K562 (cell line): ENCODE results near the gene NFATC4.

ENCODE experiments used
- FOSL1 ChIP-seq: fragments of 200-800 bp; sonication (Bioruptor generic); conservative IDR thresholded peaks from 2 replicates; pipeline ENCODE4 v1.6.1; 2016; ENCODE audit warnings: missing genetic modification characterization, missing compliant biosample characterization
- GATA2 ChIP-seq: sonication (generic); formaldehyde crosslinking; IDR thresholded peaks from 2 replicates; pipeline ENCODE4 v1.4.0; 2020; ENCODE audit warnings: mild to moderate bottlenecking, missing genetic modification reagents
- HDAC2 ChIP-seq: fragments of 450-650 bp; IDR thresholded peaks from 2 replicates; pipeline ENCODE4 v1.6.1; 2016; ENCODE audit warnings: mild to moderate bottlenecking
- NRF1 ChIP-seq, 2 experiments: fragments of 450-650 bp; IDR thresholded peaks in 1 of 2; conservative IDR thresholded peaks in 1 of 2; 2 replicates each; pipeline ENCODE4 v1.6.1; 2014; ENCODE audit warnings: mild to moderate bottlenecking in 2 of 2
- POLR2AphosphoS5 ChIP-seq: IDR thresholded peaks from 2 replicates; pipeline ENCODE4 v1.6.1; 2011; ENCODE audit warnings: mild to moderate bottlenecking, low read depth, low read length, moderate library complexity; ENCODE audit not compliant: control insufficient read depth, insufficient read depth
- SAP30 ChIP-seq: fragments of 200-600 bp; sonication (generic); IDR thresholded peaks from 2 replicates; pipeline ENCODE4 v1.6.1; 2012; ENCODE audit warnings: borderline replicate concordance, low read depth, mild to moderate bottlenecking, moderate library complexity, low read length, control low read depth, inconsistent platforms; ENCODE audit not compliant: insufficient read depth, poor library complexity, severe bottlenecking
- YY1 ChIP-seq, 3 experiments: IDR thresholded peaks; 2 replicates each; pipeline ENCODE4 v1.6.1; 2011; ENCODE audit warnings: low read length in 2 of 3, mild to moderate bottlenecking in 2 of 3, moderate library complexity in 2 of 3, borderline replicate concordance in 1 of 3, control low read depth in 1 of 3, low read depth in 1 of 3; ENCODE audit not compliant: insufficient read depth in 3 of 3, insufficient replicate concordance in 2 of 3, control insufficient read depth in 1 of 3, insufficient read length in 1 of 3; ENCODE audit errors: extremely low read depth in 1 of 3
- ZNF24 ChIP-seq: fragments of 450-650 bp; IDR thresholded peaks from 2 replicates; pipeline ENCODE4 v1.6.1; 2016
- TF ChIP-seq, protein P1 (sequence below): fragments of 150-350 bp; IDR thresholded peaks from 2 replicates; pipeline ENCODE4 v1.6.1; 2014; ENCODE audit warnings: low read depth, mild to moderate bottlenecking, low read length, borderline replicate concordance
- TF ChIP-seq, protein P2 (sequence below): sonication (generic); formaldehyde crosslinking; IDR thresholded peaks from 2 replicates; pipeline ENCODE4 v1.8.1; 2022; ENCODE audit warnings: missing genetic modification reagents
- TF ChIP-seq, protein P3 (sequence below), 3 experiments: IDR thresholded peaks in 2 of 3; conservative IDR thresholded peaks in 1 of 3; 2 replicates each; pipeline ENCODE4 v1.5.1; 2011 to 2012; ENCODE audit warnings: low read length in 3 of 3, mild to moderate bottlenecking in 3 of 3, control low read depth in 2 of 3, improper control_type of control experiment in 1 of 3, inconsistent platforms in 1 of 3, low read depth in 1 of 3, mixed read lengths in 1 of 3, moderate library complexity in 1 of 3; ENCODE audit not compliant: insufficient read depth in 2 of 3
- TF ChIP-seq, protein P4 (sequence below): sonication (generic); formaldehyde crosslinking; IDR thresholded peaks from 2 replicates; pipeline ENCODE4 v1.8.0; 2022; ENCODE audit warnings: missing genetic modification reagents, mild to moderate bottlenecking, borderline replicate concordance

DNA sequence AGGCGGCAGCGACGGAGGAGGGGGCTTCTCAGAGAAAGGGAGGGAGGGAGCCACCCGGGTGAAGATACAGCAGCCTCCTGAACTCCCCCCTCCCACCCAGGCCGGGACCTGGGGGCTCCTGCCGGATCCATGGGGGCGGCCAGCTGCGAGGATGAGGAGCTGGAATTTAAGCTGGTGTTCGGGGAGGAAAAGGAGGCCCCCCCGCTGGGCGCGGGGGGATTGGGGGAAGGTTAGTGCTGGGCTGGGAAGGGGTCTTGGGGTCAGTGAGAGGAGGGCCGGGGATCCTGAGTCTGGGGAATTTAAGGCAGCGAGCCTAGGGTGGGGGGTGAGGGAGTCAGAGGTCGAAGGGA is 203 bp downstream of the NFATC4 start:
- TF ChIP-seq, protein P1, sequence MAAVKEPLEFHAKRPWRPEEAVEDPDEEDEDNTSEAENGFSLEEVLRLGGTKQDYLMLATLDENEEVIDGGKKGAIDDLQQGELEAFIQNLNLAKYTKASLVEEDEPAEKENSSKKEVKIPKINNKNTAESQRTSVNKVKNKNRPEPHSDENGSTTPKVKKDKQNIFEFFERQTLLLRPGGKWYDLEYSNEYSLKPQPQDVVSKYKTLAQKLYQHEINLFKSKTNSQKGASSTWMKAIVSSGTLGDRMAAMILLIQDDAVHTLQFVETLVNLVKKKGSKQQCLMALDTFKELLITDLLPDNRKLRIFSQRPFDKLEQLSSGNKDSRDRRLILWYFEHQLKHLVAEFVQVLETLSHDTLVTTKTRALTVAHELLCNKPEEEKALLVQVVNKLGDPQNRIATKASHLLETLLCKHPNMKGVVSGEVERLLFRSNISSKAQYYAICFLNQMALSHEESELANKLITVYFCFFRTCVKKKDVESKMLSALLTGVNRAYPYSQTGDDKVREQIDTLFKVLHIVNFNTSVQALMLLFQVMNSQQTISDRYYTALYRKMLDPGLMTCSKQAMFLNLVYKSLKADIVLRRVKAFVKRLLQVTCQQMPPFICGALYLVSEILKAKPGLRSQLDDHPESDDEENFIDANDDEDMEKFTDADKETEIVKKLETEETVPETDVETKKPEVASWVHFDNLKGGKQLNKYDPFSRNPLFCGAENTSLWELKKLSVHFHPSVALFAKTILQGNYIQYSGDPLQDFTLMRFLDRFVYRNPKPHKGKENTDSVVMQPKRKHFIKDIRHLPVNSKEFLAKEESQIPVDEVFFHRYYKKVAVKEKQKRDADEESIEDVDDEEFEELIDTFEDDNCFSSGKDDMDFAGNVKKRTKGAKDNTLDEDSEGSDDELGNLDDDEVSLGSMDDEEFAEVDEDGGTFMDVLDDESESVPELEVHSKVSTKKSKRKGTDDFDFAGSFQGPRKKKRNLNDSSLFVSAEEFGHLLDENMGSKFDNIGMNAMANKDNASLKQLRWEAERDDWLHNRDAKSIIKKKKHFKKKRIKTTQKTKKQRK, result no peak
- TF ChIP-seq NRF1 (conservative IDR thresholded peaks at IDR 0.05 in 1 of 2, IDR thresholded peaks at IDR 0.05 in 1 of 2), result no peak
- TF ChIP-seq POLR2AphosphoS5, result no peak
- TF ChIP-seq, protein P2, sequence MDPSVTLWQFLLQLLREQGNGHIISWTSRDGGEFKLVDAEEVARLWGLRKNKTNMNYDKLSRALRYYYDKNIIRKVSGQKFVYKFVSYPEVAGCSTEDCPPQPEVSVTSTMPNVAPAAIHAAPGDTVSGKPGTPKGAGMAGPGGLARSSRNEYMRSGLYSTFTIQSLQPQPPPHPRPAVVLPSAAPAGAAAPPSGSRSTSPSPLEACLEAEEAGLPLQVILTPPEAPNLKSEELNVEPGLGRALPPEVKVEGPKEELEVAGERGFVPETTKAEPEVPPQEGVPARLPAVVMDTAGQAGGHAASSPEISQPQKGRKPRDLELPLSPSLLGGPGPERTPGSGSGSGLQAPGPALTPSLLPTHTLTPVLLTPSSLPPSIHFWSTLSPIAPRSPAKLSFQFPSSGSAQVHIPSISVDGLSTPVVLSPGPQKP (CRISPR knock-in tag), result no peak
- TF ChIP-seq, protein P3, sequence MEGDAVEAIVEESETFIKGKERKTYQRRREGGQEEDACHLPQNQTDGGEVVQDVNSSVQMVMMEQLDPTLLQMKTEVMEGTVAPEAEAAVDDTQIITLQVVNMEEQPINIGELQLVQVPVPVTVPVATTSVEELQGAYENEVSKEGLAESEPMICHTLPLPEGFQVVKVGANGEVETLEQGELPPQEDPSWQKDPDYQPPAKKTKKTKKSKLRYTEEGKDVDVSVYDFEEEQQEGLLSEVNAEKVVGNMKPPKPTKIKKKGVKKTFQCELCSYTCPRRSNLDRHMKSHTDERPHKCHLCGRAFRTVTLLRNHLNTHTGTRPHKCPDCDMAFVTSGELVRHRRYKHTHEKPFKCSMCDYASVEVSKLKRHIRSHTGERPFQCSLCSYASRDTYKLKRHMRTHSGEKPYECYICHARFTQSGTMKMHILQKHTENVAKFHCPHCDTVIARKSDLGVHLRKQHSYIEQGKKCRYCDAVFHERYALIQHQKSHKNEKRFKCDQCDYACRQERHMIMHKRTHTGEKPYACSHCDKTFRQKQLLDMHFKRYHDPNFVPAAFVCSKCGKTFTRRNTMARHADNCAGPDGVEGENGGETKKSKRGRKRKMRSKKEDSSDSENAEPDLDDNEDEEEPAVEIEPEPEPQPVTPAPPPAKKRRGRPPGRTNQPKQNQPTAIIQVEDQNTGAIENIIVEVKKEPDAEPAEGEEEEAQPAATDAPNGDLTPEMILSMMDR (IDR thresholded peaks at IDR 0.05 in 2 of 3, conservative IDR thresholded peaks at IDR 0.05 in 1 of 3; ENCODE audit: insufficient read depth in 2 of 3, low read depth in 1 of 3, low read length in 3 of 3), result no peak
- no peak for TF ChIP-seq HDAC2
- TF ChIP-seq SAP30, result no peak
- no peak for TF ChIP-seq YY1 (IDR thresholded peaks at IDR 0.05; ENCODE audit: borderline replicate concordance in 1 of 3, control insufficient read depth in 1 of 3, extremely low read depth in 1 of 3, insufficient read depth in 3 of 3, insufficient read length in 1 of 3, insufficient replicate concordance in 2 of 3, low read depth in 1 of 3, low read length in 2 of 3)
- no peak for TF ChIP-seq ZNF24
- TF ChIP-seq FOSL1, result no peak
- TF ChIP-seq, protein P4, sequence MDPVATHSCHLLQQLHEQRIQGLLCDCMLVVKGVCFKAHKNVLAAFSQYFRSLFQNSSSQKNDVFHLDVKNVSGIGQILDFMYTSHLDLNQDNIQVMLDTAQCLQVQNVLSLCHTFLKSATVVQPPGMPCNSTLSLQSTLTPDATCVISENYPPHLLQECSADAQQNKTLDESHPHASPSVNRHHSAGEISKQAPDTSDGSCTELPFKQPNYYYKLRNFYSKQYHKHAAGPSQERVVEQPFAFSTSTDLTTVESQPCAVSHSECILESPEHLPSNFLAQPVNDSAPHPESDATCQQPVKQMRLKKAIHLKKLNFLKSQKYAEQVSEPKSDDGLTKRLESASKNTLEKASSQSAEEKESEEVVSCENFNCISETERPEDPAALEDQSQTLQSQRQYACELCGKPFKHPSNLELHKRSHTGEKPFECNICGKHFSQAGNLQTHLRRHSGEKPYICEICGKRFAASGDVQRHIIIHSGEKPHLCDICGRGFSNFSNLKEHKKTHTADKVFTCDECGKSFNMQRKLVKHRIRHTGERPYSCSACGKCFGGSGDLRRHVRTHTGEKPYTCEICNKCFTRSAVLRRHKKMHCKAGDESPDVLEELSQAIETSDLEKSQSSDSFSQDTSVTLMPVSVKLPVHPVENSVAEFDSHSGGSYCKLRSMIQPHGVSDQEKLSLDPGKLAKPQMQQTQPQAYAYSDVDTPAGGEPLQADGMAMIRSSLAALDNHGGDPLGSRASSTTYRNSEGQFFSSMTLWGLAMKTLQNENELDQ (CRISPR knock-in tag), result no peak
- TF ChIP-seq GATA2, result no peak
